ENCODE results near the gene LRP1.

The LRP1 gene

DNA sequence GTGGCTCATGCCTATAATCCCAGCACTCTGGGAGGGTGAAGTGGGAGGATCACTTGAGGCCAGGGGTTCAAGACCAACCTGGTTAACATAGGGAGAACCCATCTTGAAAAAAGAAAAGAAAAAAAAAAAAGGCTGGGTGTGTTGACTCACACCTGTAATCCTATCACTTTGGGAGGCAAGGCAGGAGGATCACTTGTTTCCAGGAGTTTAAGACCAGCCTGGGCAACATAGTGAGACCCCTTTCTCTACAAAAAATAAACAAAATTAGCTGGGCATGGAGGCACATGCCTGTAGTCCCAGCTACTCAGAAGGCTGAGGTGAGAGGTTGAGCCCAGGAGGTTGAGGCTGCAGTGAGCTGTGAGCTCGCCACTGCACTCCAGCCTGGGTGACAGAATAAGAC lies 42.1 kb downstream of the LRP1 start:
- WGBS, 2 experiments (ENCODE audit: insufficient coverage in 2 of 2), result no CpG with 5 or more reads among the region's 1 CpG
- Histone ChIP-seq H3K4me3 (ENCODE audit: extremely low read depth, insufficient read depth, low read length, poor library complexity, severe bottlenecking) (no peak overlapping the region), H3K36me3 (ENCODE audit: control insufficient read depth, insufficient read depth, low read length) (peaks cover 89% of the 10 kb centered on the region), H3K9me3 (ENCODE audit: control insufficient read depth, low read length) (no peaks in the 10 kb centered on the region), H3K27ac (ENCODE audit: low read depth, low read length, severe bottlenecking) (no peak overlapping the region), H3K4me1 (ENCODE audit: control insufficient read depth, insufficient read depth, low read length, poor library complexity, severe bottlenecking) (peaks cover 11% of the 10 kb centered on the region)

- Histone ChIP-seq H3K36me3 (ENCODE audit: control insufficient read depth, insufficient read depth, low read length) (peaks cover 90% of the 10 kb centered on the region), H3K4me3 (ENCODE audit: extremely low read depth, insufficient read depth, low read length, poor library complexity, severe bottlenecking) (no peak overlapping the region), H3K27ac (ENCODE audit: low read depth, low read length, severe bottlenecking) (no peak overlapping the region), H3K9me3 (ENCODE audit: control insufficient read depth, low read length) (no peaks in the 10 kb centered on the region), H3K4me1 (ENCODE audit: control insufficient read depth, insufficient read depth, low read length, poor library complexity, severe bottlenecking) (peaks cover 10% of the 10 kb centered on the region)
- WGBS, 2 experiments (ENCODE audit: insufficient coverage in 2 of 2), result 96 to 100% methylated on average over 4 of the region's 4 CpGs
Measured at GRCh38 chr12:57170927-57171326, 42.6 kb downstream of the LRP1 start.

GRCh38 chr12:57171668-57172067 lies 43.4 kb downstream of the LRP1 start:
- H3K27ac ChIP-seq (ENCODE audit: low read depth, low read length, severe bottlenecking), result no peak overlapping the region
- no peaks in the 10 kb centered on the region for H3K9me3 ChIP-seq (ENCODE audit: control insufficient read depth, low read length)
- peaks cover 90% of the 10 kb centered on the region for H3K36me3 ChIP-seq (ENCODE audit: control insufficient read depth, insufficient read depth, low read length)
- H3K4me1 ChIP-seq (ENCODE audit: control insufficient read depth, insufficient read depth, low read length, poor library complexity, severe bottlenecking), result peaks cover 2% of the 10 kb centered on the region
- WGBS, 2 experiments (ENCODE audit: insufficient coverage in 2 of 2), result 68 to 74% methylated on average over 3 to 4 of the region's 4 CpGs
- no peak overlapping the region for H3K4me3 ChIP-seq (ENCODE audit: extremely low read depth, insufficient read depth, low read length, poor library complexity, severe bottlenecking)

- 77 to 83% methylated on average over 11 of the region's 11 CpGs for WGBS, 2 experiments (ENCODE audit: insufficient coverage in 2 of 2)
- no peaks in the 10 kb centered on the region for H3K4me1 ChIP-seq (ENCODE audit: control insufficient read depth, insufficient read depth, low read length, poor library complexity, severe bottlenecking)
- H3K4me3 ChIP-seq (ENCODE audit: extremely low read depth, insufficient read depth, low read length, poor library complexity, severe bottlenecking), result no peak overlapping the region
- no peaks in the 10 kb centered on the region for H3K9me3 ChIP-seq (ENCODE audit: control insufficient read depth, low read length)
- H3K36me3 ChIP-seq (ENCODE audit: control insufficient read depth, insufficient read depth, low read length), result peaks cover 90% of the 10 kb centered on the region
- H3K27ac ChIP-seq (ENCODE audit: low read depth, low read length, severe bottlenecking), result no peak overlapping the region
Measured at GRCh38 chr12:57173089-57173488, 44.8 kb downstream of the LRP1 start.

- Histone ChIP-seq H3K36me3 (ENCODE audit: control insufficient read depth, insufficient read depth, low read length) (peaks cover 90% of the 10 kb centered on the region), H3K9me3 (ENCODE audit: control insufficient read depth, low read length) (no peaks in the 10 kb centered on the region), H3K4me3 (ENCODE audit: extremely low read depth, insufficient read depth, low read length, poor library complexity, severe bottlenecking) (no peak overlapping the region), H3K27ac (ENCODE audit: low read depth, low read length, severe bottlenecking) (no peak overlapping the region), H3K4me1 (ENCODE audit: control insufficient read depth, insufficient read depth, low read length, poor library complexity, severe bottlenecking) (no peaks in the 10 kb centered on the region)
- 92% methylated on average over 14 of the region's 14 CpGs for WGBS, 2 experiments (ENCODE audit: insufficient coverage in 2 of 2)
Measured at GRCh38 chr12:57173683-57174082, 45.4 kb downstream of the LRP1 start.

GRCh38 chr12:57175428-57176138 lies 47.3 kb downstream of the LRP1 start:
- Histone ChIP-seq H3K36me3 (ENCODE audit: control insufficient read depth, insufficient read depth, low read length) (peaks cover 90% of the 10 kb centered on the region), H3K4me1 (ENCODE audit: control insufficient read depth, insufficient read depth, low read length, poor library complexity, severe bottlenecking) (no peaks in the 10 kb centered on the region), H3K4me3 (ENCODE audit: extremely low read depth, insufficient read depth, low read length, poor library complexity, severe bottlenecking) (no peak overlapping the region), H3K9me3 (ENCODE audit: control insufficient read depth, low read length) (no peaks in the 10 kb centered on the region), H3K27ac (ENCODE audit: low read depth, low read length, severe bottlenecking) (no peak overlapping the region)
- WGBS, 2 experiments (ENCODE audit: insufficient coverage in 2 of 2), result 77 to 80% methylated on average over 24 to 27 of the region's 29 CpGs

- 92 to 96% methylated on average over 9 of the region's 9 CpGs for WGBS, 2 experiments (ENCODE audit: insufficient coverage in 2 of 2)
- peaks cover 90% of the 10 kb centered on the region for H3K36me3 ChIP-seq (ENCODE audit: control insufficient read depth, insufficient read depth, low read length)
Measured at GRCh38 chr12:57176139-57176477, 47.8 kb downstream of the LRP1 start.

GRCh38 chr12:57176846-57177245 lies 48.6 kb downstream of the LRP1 start:
- no peak overlapping the region for H3K4me3 ChIP-seq (ENCODE audit: extremely low read depth, insufficient read depth, low read length, poor library complexity, severe bottlenecking)
- no peaks in the 10 kb centered on the region for H3K9me3 ChIP-seq (ENCODE audit: control insufficient read depth, low read length)
- WGBS, 2 experiments (ENCODE audit: insufficient coverage in 2 of 2), result 95% methylated on average over 8 to 9 of the region's 9 CpGs
- no peak overlapping the region for H3K27ac ChIP-seq (ENCODE audit: low read depth, low read length, severe bottlenecking)
- H3K4me1 ChIP-seq (ENCODE audit: control insufficient read depth, insufficient read depth, low read length, poor library complexity, severe bottlenecking), result no peaks in the 10 kb centered on the region
- peaks cover 92% of the 10 kb centered on the region for H3K36me3 ChIP-seq (ENCODE audit: control insufficient read depth, insufficient read depth, low read length)

More at GRCh38 chr12:57176139-57176477, 47.8 kb downstream of the LRP1 start:
- Histone ChIP-seq H3K27ac (ENCODE audit: low read depth, low read length, severe bottlenecking) (no peak overlapping the region), H3K4me3 (ENCODE audit: extremely low read depth, insufficient read depth, low read length, poor library complexity, severe bottlenecking) (no peak overlapping the region), H3K4me1 (ENCODE audit: control insufficient read depth, insufficient read depth, low read length, poor library complexity, severe bottlenecking) (no peaks in the 10 kb centered on the region), H3K9me3 (ENCODE audit: control insufficient read depth, low read length) (no peaks in the 10 kb centered on the region)

DNA sequence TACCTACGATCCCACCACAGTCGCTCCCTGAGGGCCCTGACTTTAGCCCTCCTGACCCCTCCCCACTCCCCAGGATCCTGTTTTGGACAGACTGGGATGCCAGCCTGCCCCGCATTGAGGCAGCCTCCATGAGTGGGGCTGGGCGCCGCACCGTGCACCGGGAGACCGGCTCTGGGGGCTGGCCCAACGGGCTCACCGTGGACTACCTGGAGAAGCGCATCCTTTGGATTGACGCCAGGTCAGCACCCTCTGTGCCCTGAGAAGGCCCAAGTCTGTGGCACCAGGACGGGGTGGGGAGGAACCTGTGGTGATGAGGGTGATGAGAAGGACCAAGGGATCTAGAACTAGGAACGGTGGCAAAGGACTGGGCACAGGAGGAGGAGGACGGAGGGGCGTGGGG lies 49.1 kb downstream of the LRP1 start:
- Histone ChIP-seq H3K9me3 (ENCODE audit: control insufficient read depth, low read length) (no peaks in the 10 kb centered on the region), H3K4me1 (ENCODE audit: control insufficient read depth, insufficient read depth, low read length, poor library complexity, severe bottlenecking) (no peaks in the 10 kb centered on the region), H3K36me3 (ENCODE audit: control insufficient read depth, insufficient read depth, low read length) (peaks cover 96% of the 10 kb centered on the region), H3K4me3 (ENCODE audit: extremely low read depth, insufficient read depth, low read length, poor library complexity, severe bottlenecking) (no peak overlapping the region), H3K27ac (ENCODE audit: low read depth, low read length, severe bottlenecking) (no peak overlapping the region)
- 95% methylated on average over 12 to 15 of the region's 16 CpGs for WGBS, 2 experiments (ENCODE audit: insufficient coverage in 2 of 2)

DNA sequence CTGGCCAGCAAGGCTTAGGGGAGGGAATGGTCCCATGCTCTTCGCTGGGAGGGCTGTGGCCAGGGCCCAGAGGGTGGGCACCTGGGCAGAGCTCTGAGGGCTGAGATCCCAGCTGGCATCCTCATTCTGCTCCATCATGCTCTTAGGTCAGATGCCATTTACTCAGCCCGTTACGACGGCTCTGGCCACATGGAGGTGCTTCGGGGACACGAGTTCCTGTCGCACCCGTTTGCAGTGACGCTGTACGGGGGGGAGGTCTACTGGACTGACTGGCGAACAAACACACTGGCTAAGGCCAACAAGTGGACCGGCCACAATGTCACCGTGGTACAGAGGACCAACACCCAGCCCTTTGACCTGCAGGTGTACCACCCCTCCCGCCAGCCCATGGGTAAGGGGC lies 49.9 kb downstream of the LRP1 start:
- H3K4me1 ChIP-seq (ENCODE audit: control insufficient read depth, insufficient read depth, low read length, poor library complexity, severe bottlenecking), result no peaks in the 10 kb centered on the region
- H3K36me3 ChIP-seq (ENCODE audit: control insufficient read depth, insufficient read depth, low read length), result peaks cover 91% of the 10 kb centered on the region
- no peak overlapping the region for H3K4me3 ChIP-seq (ENCODE audit: extremely low read depth, insufficient read depth, low read length, poor library complexity, severe bottlenecking)
- no peaks in the 10 kb centered on the region for H3K9me3 ChIP-seq (ENCODE audit: control insufficient read depth, low read length)
- WGBS, 2 experiments (ENCODE audit: insufficient coverage in 2 of 2), result 97 to 98% methylated on average over 12 to 14 of the region's 14 CpGs
- no peak overlapping the region for H3K27ac ChIP-seq (ENCODE audit: low read depth, low read length, severe bottlenecking)

- Histone ChIP-seq H3K4me1 (ENCODE audit: control insufficient read depth, insufficient read depth, low read length, poor library complexity, severe bottlenecking) (no peaks in the 10 kb centered on the region), H3K9me3 (ENCODE audit: control insufficient read depth, low read length) (no peaks in the 10 kb centered on the region), H3K36me3 (ENCODE audit: control insufficient read depth, insufficient read depth, low read length) (peaks cover 91% of the 10 kb centered on the region), H3K4me3 (ENCODE audit: extremely low read depth, insufficient read depth, low read length, poor library complexity, severe bottlenecking) (no peak overlapping the region), H3K27ac (ENCODE audit: low read depth, low read length, severe bottlenecking) (no peak overlapping the region)
- 95 to 96% methylated on average over 21 to 27 of the region's 27 CpGs for WGBS, 2 experiments (ENCODE audit: insufficient coverage in 2 of 2)
Measured at GRCh38 chr12:57179331-57180086, 51.2 kb downstream of the LRP1 start.

All from mesodermal cell (in vitro differentiated cells).